Activated CD4-positive, alpha-beta T cell treated with anti-CD3 and anti-CD28 coated beads for 24 hours (primary cell): ENCODE data around the gene SMAD7.

Source experiments
- DNase-seq, 2 donors: peaks; one replicate each; pipeline ENCODE4 v3.0.0-alpha.2; 2020; ENCODE audit warnings: low read depth in 2 of 2

SMAD7 gene

DNA sequence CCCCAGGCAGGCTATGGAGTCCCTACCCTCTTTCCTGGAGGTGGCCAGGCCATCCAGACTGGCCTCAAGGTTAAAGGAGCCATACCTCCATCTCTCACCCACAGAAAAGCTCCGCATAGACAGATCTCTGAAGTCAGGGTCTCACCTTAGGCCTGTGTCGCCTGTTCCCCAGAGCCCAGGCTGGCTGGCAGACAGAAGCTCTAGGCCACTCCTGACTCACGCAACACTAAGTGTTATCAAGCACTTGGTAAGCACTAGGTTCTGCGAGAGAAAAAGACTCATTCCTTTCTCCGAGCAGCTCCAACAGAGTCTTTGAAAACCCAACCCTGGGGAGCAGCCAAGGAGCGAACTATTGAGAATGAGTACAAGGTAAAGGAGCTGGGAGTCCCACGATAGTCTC lies 6.1 kb downstream of the SMAD7 start:
- no peak for DNase-seq

DNA sequence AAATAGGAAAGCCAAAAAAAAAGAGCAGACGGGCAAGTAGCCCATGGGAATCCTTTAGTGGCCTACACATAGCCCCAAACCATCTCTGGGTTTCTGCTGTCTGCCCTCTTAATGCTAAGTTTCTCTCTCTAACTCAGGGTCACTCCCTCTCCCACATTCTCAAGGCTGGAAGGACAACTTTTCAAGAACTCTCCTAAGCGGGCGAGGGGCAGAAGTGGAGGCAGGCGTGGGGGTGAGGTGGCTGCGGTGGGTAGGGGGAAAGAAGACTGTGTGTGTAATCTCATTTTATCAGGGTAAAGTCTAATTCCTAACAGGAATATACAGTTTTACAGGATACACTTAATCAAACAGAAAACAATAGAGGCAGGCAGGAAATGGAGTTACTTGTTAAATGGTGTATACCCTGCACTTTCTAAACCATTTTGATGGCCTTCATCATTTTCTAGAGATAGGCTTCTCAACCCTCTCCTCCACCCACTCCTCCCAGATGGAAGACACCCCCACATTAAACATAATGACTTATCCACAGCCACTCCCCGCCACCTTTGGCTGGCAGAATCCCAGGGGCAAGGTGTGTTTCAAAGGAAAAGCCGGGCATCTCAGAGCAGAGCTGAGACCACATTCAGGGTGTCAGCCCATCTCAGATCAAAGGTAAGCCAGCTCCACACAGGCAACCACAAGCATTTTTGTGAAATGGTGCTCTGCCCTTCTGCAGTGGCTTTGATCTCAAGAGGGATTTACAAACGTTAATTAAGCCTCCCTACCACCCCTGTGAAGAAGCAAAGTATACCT lies 6.8 kb downstream of the SMAD7 start:
- DNase-seq = no peak

DNA sequence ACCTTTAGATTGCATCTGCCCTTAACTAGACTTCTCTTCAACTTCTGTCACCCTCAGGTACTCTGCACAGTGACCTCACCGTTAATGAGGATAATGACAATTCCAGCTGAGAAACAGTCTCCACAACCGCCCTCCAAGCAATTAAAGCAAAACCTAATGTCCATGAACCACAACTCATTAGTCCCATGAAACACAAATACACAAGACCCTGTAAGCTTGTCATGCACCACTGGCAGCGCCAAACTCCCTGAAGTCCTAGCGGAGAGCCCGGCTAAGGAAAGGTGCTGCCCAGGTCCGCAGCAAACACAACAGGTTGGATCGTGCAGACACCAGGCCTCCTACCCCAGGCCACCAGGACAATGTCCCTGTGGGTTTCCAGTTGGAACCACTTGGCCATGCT lies 7.4 kb downstream of the SMAD7 start:
- no peak for DNase-seq

DNA sequence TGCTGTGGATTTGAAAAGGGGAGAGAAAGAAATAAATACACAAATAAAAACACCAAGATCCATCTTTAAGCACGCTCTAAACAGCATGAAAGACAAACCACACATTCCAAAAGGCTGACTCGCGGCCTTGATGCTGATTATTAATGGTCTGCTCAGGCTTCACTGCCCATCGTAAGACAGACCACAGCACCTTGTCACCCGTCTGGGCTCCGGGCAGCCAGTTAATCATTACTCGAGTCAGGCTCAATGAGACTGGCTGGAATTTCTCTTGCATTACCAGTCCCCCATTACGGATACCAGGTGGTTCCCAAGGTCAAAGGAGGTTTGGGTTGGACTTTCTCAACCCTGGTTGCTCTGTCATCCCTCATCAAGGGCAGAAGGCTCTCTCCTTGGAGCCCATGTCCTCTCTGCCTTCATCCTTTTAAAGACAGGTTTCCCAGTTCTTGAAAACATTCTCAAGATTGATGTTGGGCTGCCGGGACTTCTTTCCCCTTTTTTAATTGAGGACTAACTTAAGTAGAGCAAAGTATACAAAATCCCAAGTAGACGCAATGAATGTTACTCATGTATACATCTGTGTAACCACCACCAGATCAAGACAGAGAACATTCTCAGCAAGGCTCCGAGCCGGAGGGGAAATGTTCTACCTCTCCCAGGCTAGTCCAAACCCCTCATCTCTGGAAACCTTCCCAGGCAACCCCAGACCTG lies 8.1 kb downstream of the SMAD7 start:
- no peak for DNase-seq

DNA sequence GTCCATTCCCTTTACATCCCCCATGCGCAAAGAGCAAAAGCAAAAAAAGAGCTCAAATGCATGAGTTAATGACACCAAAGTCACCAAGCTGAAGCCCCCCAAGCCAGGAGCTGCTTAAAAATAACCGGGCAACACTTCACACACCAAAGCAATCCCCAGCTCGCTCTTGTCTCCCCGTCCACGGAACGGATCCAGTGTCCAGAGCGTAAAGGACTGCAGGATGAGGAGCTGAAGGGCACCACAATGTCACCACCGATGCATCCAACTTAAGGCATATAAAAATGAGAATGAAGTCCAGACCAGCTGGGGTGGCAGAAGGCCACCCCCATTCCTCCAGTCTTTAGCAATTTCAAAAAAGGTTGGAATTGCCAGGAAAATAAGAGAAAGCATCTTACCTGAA lies 8.7 kb downstream of the SMAD7 start:
- no peak for DNase-seq

DNA sequence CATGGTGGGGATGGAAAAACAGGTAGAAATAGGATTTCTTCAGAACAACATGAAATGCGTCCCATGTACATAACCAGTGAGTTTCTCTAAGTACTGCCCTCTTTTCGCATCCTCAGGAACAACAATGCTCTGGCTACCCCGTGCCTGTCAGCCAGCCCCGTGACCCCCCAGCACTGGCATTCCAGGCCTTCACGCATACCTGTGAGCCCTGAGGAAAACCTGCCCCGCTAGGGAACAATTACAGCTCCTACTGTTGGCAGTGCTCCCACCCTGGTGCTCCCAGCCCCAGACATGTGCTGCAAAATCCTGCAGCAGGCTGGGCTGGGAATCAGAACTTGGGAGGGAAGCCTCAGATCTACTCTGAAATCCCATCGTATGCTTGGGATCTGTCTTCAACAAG lies 9.1 kb downstream of the SMAD7 start:
- DNase-seq = no peak

DNA sequence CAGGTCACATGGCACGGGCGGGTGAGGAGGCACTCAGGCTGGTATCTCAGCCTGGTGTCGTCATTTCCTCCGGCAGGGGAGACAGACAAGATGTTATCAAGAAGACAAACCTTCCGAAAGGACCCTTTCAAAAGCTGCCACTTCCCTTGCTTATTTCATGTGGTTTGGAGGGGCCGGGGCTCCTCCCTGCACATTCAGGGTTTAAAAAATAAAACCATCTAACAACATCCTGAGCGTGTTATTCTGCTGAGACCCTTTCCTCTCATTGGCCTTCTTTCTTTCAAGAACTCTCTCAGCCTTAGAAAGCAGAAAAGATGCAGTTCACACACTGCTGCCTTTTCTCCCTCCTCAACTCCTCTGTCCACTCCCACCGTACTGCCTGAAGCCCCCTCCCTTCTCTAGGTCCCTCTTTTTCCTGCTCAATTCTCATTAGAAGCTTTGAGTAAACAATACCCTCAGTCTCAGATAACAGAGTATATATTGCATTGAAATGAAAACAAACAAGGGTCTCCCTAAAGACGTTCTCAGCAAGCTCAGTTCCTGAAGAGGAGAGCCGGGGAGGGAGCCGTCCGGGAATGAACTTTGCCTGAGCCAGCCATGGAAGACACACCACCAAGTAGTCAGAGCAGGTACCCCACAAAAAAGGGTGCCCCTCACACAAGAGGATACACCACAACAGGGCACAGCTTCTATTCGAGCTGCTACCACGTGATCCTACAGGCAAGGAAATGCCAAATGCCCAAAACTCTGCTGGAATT lies 9.7 kb downstream of the SMAD7 start:
- DNase-seq = peak; percentile 28 to 46

DNA sequence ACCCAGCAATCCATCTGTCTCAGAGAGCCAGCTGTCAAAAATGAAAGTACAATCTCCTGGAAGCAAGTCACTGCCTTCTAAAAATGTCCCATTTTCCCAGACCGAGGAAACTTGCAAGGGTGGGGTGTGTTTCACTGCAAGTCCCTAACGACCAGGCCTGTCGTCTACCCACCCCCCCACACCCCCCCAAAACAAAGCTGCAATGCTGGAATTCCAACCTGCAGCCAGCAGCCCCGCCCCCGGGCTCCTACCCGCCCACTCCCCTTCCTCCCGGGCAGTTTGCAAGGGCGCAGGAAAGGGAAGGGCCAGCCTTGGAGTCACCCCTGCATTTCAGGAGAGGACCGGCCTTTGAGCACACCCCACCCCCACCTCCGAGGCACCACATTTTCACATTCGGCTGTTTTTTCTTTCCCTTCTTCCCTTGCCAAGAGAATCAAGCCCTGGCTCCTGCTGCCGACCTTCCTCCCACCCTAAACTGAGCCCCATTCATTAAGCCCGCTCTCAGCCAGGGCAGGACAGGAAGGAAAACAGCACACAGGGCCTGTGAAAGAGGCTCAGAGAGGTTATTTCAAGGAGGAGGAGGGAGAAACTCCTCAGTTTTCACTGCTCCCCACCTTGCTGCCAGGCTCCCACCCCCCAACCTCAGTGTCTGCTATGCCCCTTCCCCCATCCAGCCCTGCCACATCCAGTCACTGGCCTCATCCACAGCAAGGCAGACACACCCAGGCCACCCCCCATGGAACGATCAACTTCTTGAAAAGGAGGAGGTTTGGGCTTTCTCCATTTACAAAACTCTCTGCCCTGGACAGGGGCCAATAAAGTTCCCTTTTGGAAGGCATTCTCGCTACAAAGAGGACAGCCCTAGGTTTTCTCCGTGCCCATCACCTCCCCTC lies 11.3 kb downstream of the SMAD7 start:
- DNase-seq = no peak

DNA sequence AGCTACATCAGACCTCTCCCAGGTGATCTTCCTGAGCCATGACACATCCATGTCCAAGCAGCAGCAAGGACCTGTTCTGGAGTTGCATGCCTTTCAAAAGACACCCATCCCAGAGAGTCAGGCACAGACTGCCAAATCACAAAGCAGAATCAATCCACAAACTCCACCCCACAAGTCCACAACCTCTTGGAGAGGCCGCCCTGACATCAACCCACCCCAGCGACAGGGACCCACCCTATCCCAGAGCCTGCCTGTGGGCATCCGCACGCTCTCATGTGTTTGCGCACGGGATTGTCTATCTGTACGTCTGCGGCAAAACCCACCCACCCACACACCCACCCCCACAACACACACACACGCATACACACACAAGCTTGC lies 11.9 kb downstream of the SMAD7 start:
- no peak for DNase-seq

DNA sequence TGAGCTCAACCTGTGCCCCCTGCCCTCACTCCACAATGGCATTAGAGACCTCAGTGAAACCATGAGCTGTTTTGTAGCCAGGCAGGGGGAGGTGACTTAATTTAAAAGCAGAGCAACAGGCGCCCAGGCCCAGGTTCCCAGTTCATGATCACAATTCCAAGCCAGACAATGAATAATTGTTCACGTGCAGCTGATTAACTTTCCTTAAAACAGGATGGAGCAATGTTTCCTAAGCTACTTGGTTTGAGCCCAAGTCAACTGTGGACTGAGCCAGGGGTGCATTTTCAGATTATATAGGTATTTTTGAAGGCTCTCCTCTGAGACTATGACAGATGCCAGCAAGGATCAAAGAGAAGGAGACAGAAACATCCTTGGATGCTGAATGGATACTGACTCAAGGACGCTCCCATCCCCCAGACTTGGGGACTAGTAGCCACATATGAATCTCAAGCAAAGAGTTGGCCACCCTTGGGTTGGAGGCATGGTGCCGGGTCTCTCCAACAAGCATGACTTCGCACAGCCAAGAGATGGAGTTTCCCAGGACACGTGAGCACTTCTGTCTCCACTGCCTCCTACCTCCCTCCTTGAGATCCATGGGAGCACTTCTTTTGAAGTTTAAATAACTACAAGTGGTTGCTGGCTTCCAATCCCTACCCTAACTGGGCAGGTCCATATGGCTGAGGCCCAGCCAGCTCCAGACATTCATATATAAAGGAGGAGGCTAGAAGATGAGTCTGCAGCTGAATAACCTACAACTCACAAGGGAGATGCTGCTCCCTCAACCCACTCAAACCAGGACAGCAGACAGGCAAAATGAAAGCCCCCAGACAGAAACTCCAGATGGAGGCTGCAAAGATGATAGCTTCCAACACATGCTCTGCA lies 12.7 kb downstream of the SMAD7 start:
- DNase-seq = no peak

DNA sequence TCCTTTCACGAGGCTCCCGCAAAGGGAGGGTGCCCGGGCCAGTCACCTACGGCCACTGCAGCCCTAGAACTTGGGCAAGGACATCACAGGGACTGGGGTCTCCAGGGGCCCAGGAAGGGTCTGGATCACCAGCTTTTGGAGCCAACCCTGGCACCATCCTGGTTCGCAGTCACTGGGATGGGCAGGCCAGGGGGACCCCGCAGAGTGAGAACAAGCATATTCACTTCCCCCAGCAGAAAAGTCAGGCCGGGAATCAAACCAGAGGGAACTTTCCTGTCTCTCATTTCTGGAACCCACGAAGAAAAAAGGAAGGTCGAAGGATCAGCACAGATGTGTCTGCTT lies 15.4 kb downstream of the SMAD7 start:
- DNase-seq = no peak

DNA sequence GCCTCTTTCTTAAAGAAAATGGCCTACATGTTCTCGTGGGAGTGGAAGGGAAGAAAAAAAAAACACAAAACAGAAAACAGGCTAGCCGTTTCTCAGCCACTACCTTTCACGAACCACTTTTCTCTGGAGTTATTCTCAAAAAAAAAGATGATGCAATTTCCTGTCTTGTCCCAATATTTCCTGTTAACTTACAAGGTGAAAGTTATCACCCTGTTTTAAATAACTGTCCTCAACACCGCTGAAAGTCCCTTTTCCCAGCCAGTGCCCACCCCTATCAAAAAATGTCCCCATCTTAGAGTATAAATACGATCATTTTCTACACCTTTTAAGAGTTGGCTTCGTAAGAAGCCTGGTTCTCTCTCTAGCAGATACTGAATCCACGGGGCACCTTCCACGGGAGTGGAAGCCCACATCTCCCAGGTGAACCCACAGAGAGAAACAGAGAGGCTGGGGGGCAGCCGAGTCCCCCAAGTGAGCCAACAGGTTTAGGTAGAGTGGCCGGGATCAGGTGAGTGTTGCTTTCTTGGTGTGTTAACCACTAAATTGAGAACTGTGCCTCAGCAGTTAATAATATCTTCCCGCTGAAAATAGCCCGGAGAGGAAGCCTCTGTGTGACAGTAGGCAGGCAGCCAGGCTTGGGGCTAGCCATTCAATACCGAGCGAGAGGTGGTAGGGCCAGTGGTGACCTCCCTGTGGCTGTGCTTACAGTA lies 15.9 kb downstream of the SMAD7 start:
- no peak for DNase-seq

DNA sequence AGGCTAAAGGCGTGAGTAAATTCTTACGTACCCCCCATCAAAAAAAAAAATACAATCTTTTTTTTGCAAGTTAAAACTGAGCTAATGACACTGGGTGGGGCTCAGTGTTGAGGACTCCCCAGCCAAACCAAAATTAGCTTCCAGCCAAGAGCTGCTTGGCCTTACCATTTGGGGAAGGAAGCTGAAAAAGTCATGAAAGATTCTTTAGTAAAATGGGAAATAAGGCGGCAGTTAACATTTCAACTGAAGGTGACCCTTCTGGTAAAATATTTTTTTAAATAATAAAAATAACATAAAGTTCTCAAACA lies 16.4 kb downstream of the SMAD7 start:
- DNase-seq = no peak

DNA sequence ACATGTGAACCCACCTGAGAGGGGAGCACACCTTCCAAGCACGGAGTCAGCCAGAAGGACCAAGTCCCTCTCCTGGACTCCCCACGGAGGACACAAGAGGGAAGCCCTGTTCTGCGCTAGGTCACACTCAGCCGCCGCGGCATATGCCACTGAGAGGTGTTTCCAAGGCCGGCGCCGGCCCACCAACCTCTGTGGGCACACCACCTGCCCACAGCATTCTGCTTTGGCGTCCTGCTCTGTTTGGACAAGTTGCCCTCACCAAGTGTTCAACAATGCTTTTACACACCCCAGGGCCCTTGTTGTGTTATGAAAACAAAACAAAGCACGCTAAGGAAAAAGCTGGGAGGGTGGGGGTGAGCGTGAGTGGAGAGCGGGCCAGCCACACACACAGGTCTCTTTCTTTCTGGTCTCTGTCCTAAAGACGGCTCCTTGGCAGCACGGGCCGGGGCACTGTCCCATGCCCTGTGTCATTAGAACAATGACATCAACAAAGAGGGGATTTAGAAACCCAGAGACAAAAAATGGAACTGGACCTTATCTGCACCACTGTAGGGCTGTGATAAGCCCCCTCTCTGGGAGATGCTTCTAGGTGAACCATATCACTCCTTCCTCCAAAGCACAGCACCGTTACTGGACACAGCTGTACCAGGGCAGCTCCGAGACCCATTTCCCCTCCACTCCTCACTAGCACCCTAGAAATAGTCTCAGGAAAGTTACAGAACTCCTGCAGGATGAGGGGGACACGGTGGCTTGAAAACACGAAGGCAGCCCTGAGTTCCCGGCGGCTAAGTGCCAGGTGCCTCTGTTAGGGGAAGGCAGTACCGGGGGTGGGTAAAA lies 17.0 kb downstream of the SMAD7 start:
- no peak for DNase-seq

DNA sequence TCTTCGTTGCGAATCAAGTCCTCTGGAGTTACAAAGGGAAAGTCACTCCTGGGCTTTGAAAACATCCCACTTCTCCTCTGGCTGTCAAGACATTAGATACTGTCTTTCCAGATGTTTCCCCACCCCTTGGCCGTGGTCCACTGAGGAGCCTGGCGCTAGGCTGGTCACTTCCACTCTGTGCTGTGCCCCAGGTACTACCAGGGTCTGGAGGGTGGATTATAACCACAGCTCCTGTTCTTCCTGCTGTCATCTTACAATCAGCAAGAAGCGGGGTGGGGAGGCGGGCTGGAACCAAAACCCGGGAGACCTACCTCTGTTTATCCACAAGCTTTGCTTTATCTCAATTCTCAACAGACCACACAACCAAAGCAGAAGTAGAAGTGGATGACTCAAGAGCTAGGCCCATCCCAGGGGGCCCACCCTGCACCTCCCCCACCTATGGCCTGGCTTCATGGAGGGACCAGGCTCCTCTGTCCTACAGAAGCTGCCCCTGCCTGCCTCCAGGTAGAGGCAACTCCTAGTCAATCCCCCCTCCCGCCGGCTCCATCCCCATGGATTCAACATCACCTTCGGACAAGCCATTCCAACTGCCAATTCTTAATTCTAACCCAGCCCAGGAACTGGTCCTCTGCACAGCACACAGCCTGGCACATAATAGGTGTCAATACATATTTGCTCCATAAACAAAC lies 17.8 kb downstream of the SMAD7 start:
- no peak for DNase-seq

DNA sequence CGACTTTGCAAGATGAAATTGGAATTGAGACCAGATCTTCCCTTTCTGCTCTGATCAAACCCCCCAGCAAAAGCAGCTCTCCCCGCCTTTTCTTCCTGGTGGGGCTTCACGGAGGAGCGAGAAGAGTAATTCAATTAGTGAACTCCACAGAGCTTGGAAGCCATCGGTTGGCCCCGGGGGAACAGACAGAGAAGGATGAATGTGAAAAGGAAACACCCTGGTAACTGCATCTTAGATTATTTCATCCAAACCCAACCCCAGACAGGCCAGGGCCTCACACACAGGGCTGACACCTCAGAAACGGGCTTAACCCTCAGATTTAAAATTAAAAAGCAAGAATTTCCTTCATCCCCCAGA lies 18.3 kb downstream of the SMAD7 start:
- DNase-seq = no peak

DNA sequence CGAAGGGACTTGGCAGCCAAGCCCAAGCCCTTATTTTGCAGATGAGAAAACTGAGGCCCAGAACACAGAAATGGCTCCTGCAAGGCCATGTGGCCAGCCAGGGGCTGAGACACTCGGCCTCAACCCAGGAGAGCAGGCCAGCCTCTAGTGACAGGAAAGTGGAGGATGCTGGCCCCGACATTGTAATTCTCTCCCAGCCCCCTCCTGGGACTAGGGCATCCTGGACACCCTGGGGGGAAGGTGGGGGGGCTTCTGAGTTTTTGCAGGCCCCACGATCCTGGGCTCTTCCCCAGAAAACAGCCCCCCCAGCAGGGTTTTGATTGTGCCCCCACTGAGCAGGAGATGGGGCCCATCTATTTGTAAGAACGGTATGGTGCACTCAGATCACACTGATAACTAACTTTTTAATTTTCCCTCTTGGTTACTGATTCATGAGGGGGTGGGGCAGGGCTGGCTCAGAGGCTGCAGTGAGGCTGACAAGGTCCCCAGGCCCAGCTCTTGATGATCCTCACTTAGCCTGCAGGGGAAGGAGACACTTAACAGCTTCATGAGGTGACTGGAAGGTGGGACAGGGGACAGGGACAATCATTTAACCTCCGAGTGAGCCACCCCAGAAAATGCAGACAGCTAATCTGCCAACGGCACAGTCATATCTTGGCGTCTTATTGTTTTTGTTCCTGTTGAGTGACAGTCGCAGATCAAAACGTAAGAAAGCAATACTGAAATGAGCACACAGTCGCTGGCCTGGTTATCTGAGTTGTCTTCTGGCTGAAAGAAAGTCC lies 18.9 kb downstream of the SMAD7 start:
- DNase-seq = peak; percentile 28 to 37

DNA sequence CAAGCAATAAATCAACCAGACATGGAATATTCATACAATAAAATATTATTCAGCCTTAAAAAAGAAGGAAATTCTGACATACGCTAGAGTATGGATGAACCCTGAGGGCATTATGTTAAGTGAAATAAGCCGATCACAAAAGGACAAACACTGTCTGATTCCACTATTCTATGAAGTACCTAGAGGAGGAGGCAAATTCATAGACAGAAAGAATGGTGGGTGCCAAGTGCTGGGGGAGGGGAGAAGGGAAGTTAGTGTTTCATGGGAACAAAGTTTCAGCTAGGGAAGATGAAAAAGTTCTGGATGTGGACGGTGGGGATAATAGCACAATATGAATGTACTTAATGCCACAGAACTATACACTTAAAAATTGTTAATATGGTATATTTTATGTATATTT lies 19.8 kb downstream of the SMAD7 start:
- DNase-seq = no peak
